BE2C (cell line): ENCODE measurements around the gene CDH4.

Experiments
- DNase-seq: peaks from one replicate; pipeline ENCODE4 v3.0.0-alpha.2; 2020
- H3K27me3 ChIP-seq: fragments of 250-450 bp; sonication (Bioruptor Pico); 2 replicates; pipeline ENCODE4 v1.5.1; 2020; ENCODE audit warnings: mild to moderate bottlenecking
- H3K36me3 ChIP-seq: fragments of 250-450 bp; sonication (Bioruptor Pico); 2 replicates; pipeline ENCODE4 v1.5.1; 2020; ENCODE audit warnings: mild to moderate bottlenecking
- H3K4me1 ChIP-seq: fragments of 250-450 bp; sonication (Bioruptor Pico); 2 replicates; pipeline ENCODE4 v1.5.1; 2020
- H3K4me3 ChIP-seq: 2 replicates; pipeline ENCODE4 v1.5.1; 2011; ENCODE audit warnings: low read depth, low read length
- H3K9me3 ChIP-seq: fragments of 250-450 bp; sonication (Bioruptor Pico); 2 replicates; pipeline ENCODE4 v1.5.1; 2020
- TF ChIP-seq, protein P1 (sequence below): IDR thresholded peaks from 2 replicates; pipeline ENCODE4 v1.5.1; 2012; ENCODE audit warnings: mild to moderate bottlenecking, low read depth, low read length

Gene CDH4

DNA sequence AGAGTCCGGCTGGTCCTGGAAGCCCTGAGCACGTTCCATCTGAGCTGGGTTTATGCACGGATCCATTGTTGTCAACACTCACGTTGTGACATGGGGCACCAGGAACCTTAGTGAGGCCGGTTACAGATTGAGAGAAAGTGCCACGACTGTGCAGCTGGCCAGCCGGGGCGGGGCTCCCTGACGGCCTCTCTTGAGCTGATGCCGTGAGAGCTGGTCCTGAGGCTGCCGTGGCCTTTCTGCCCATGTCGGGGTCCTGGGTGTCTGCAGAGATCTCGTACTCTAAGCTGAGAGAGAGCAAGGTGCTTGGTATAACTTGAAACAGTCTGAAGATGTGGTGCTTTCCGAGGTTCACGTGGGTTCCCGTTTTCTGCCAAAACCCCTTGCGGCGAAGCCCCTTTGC lies 10.0 kb downstream of the CDH4 start:
- Histone ChIP-seq H3K36me3 (no peaks in the 10 kb centered on the region), H3K27me3 (no peaks in the 10 kb centered on the region), H3K4me1 (no peaks in the 10 kb centered on the region), H3K4me3 (no peak overlapping the region), H3K9me3 (no peaks in the 10 kb centered on the region)
- DNase-seq, result no peak
- TF ChIP-seq, protein P1, sequence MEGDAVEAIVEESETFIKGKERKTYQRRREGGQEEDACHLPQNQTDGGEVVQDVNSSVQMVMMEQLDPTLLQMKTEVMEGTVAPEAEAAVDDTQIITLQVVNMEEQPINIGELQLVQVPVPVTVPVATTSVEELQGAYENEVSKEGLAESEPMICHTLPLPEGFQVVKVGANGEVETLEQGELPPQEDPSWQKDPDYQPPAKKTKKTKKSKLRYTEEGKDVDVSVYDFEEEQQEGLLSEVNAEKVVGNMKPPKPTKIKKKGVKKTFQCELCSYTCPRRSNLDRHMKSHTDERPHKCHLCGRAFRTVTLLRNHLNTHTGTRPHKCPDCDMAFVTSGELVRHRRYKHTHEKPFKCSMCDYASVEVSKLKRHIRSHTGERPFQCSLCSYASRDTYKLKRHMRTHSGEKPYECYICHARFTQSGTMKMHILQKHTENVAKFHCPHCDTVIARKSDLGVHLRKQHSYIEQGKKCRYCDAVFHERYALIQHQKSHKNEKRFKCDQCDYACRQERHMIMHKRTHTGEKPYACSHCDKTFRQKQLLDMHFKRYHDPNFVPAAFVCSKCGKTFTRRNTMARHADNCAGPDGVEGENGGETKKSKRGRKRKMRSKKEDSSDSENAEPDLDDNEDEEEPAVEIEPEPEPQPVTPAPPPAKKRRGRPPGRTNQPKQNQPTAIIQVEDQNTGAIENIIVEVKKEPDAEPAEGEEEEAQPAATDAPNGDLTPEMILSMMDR, result no peak

DNA sequence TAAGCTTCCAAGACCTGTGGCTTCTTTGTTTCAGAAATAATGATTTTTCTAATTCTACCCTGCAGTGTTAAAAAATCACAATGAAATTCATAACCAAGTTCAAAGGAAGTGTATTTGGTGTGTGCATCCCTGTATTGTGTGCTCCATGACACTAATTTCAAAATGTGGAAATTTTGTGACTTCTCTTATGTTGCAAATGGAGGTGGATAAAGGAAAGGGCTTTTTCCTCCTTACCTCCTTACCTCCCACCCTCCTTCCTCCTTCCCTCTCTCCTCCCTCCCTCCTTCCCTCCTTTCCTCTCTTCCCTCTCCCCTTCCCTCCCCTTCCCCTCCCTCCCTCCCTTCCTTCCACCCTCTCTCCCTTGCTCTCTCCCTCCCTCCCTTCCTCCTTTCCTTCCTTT lies 10.5 kb downstream of the CDH4 start:
- Histone ChIP-seq H3K4me1 (no peaks in the 10 kb centered on the region), H3K27me3 (no peaks in the 10 kb centered on the region), H3K36me3 (no peaks in the 10 kb centered on the region), H3K4me3 (no peak overlapping the region), H3K9me3 (no peaks in the 10 kb centered on the region)
- TF ChIP-seq, protein P1, result no peak
- no peak for DNase-seq

DNA sequence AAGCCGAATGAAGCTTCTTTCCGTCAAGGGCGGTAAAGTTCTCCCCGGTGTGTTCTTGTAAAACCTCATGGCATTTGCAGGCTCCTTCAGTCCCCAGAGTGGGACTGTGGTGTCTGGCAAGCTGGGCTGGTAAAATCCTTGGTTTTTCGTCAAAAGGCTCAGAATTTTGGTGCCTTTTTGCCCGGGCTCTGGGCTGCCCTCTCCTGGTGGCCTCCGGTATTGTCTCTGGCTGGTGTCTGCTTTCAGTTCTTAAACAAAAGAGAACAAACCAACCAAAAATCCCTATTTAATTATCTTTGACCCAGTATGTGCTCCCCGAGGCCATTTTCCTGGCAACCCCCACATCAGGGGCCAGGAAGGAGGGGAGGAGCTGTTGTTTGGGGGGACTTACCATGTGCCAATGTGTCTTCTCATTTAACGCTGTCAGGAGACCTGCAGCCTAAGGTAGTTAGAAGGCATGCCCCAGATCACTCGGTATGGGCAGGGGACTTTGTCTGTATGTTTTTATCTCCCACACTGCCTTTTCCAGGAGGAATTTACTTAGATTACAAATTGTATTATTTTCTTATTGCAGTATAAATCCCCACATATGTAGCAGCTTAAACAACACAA lies 11.1 kb downstream of the CDH4 start:
- Histone ChIP-seq H3K36me3 (no peaks in the 10 kb centered on the region), H3K9me3 (no peaks in the 10 kb centered on the region), H3K4me3 (no peak overlapping the region), H3K27me3 (no peaks in the 10 kb centered on the region), H3K4me1 (no peaks in the 10 kb centered on the region)
- DNase-seq, result peak; percentile 30
- TF ChIP-seq, protein P1, result peak; percentile 89

DNA sequence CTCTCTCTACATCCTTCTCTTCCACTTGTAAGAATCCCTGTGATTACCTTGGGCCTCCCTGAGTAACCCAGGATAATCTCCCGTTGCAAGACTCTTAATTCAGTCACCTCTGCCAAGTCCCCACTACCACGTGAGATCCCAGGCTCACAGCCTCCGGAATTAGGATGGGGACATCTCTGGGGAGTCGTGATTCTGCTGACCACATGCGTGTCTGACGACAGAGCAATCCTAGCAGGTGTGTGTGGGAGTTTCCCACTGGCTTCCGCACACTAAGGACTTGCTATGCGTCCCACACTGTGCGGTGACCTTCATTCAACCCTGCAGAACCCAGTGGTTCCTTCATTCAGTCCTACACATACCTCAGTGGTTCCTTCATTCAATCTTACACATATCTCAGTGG lies 11.9 kb downstream of the CDH4 start:
- H3K4me1 ChIP-seq, result no peaks in the 10 kb centered on the region
- TF ChIP-seq, protein P1, result no peak
- H3K36me3 ChIP-seq, result no peaks in the 10 kb centered on the region
- no peaks in the 10 kb centered on the region for H3K27me3 ChIP-seq
- no peaks in the 10 kb centered on the region for H3K9me3 ChIP-seq
- DNase-seq, result no peak
- H3K4me3 ChIP-seq, result no peak overlapping the region

DNA sequence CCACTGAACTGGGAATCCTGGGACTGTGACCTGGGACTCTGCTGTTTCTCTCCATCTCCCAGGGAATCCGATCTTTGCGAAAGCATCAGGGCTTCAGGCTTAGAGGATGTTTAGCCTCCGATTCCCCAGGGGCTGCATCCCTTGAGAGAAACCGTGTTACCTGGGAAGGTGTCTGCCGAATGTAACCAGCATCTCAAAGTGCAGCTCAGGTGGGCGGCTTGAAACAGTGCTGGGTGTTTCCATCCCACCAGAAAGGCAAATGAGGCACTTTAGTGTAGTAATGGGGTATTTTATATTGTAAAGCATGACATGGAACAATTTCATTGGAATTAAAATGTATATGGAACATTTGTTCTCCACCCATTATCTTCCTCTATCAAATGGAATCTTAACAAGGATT lies 15.2 kb downstream of the CDH4 start:
- Histone ChIP-seq H3K4me1 (peaks cover under 1% of the 10 kb centered on the region; the same call in 1 of the 2 replicates), H3K9me3 (no peaks in the 10 kb centered on the region), H3K36me3 (no peaks in the 10 kb centered on the region), H3K27me3 (no peaks in the 10 kb centered on the region), H3K4me3 (no peak overlapping the region)
- no peak for DNase-seq
- TF ChIP-seq, protein P1, result no peak

DNA sequence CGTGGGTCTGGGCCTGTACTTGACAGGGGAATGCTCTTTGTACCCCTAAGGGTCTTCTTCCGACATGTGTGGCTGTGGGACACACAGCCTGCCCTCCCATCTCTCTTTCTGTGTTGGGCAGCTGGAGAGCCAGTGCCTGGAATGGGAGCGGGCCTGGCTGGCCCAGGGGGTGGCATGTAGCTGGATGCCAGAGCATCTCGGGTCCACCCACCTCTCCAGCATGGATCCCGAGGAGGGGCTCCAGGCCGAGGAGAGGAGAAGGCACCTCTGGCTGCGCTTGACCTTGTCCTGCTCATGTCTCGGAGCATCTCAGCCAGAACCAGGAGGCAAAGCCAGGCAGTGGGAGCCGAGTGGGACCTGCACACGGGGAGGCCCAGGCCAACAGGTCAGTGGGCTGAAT lies 16.0 kb downstream of the CDH4 start:
- Histone ChIP-seq H3K4me3 (no peak overlapping the region), H3K4me1 (peaks cover 2% of the 10 kb centered on the region; the same call in 1 of the 2 replicates), H3K9me3 (no peaks in the 10 kb centered on the region), H3K36me3 (no peaks in the 10 kb centered on the region), H3K27me3 (no peaks in the 10 kb centered on the region)
- DNase-seq, result no peak
- TF ChIP-seq, protein P1, result no peak
